Measurements from ENCODE around the gene RBMS1. TPM values are rescaled to one million over a fixed set of nuclear protein-coding genes. Genes with fewer than 3 reads are reported as not detected.

RBMS1 gene
- polyA plus RNA-seq, 1 donor (not counting 4 experiments of a cell fraction or from before 2014, with no cell fraction given): 89.1 TPM

- FAIRE-seq: peak; percentile 75
- no peak for DNase-seq (ENCODE audit: low read depth, low spot score)
- H2AFZ ChIP-seq (ENCODE audit: control insufficient read depth, low read length): peak overlapping the region; percentile 51
- no peaks in the 10 kb centered on the region for H3K9me3 ChIP-seq (ENCODE audit: control insufficient read depth, low read depth, low read length)
- H3K4me3 ChIP-seq (ENCODE audit: control insufficient read depth in 2 of 3, extremely low read depth in 1 of 3, insufficient read depth in 2 of 3, low read depth in 1 of 3, low read length in 3 of 3): peak overlapping the region in 1 of 3 experiments; percentile 22
- dilution Hi-C loops (cut with MboI; ENCODE audit: extremely low pct_ligation_motif_present, low sequenced_read_pairs): no loop called here
- H4K20me1 ChIP-seq (ENCODE audit: control insufficient read depth, extremely low read depth, insufficient read depth, low read length): no peaks in the 10 kb centered on the region
- peak overlapping the region; percentile 69 for H3K4me2 ChIP-seq (ENCODE audit: control insufficient read depth, extremely low read depth, insufficient read depth, low read depth, low read length)
- no peak for TF ChIP-seq EZH2 (IDR thresholded peaks at IDR 0.05; ENCODE audit: low read length)
- TF ChIP-seq CTCF (optimal IDR thresholded peaks at IDR 0.05 in 1 of 3, IDR thresholded peaks at IDR 0.05 in 1 of 3, conservative IDR thresholded peaks at IDR 0.05 in 1 of 3; ENCODE audit: extremely low read depth in 1 of 3, insufficient read depth in 2 of 3, low read length in 3 of 3): no peak
- no peaks in the 10 kb centered on the region for H3K79me2 ChIP-seq (ENCODE audit: control insufficient read depth, insufficient read depth, low read length)
- H3K27me3 ChIP-seq (ENCODE audit: control insufficient read depth, extremely low read depth, insufficient read depth, low read length): no peaks in the 10 kb centered on the region
- H3K9ac ChIP-seq (ENCODE audit: control insufficient read depth, extremely low read depth, insufficient read depth, low read length): peak overlapping the region; percentile 3
- peaks cover 41% of the 10 kb centered on the region for H3K4me1 ChIP-seq (ENCODE audit: control insufficient read depth, extremely low read depth, insufficient read depth, low read length)
- no peaks in the 10 kb centered on the region for H3K36me3 ChIP-seq (ENCODE audit: control insufficient read depth in 2 of 2, extremely low read depth in 1 of 2, insufficient read depth in 2 of 2, low read length in 2 of 2)
- H3K9me1 ChIP-seq (ENCODE audit: control insufficient read depth, extremely low read depth, insufficient read depth, low read length): no peaks in the 10 kb centered on the region
- H3K27ac ChIP-seq (ENCODE audit: control insufficient read depth, insufficient read depth, low read length): peak overlapping the region; percentile 67
Measured at GRCh38 chr2:160238392-160238791, 255.2 kb downstream of the RBMS1 start.

GRCh38 chr2:160232905-160233475 lies 260.6 kb downstream of the RBMS1 start:
- no peaks in the 10 kb centered on the region for H4K20me1 ChIP-seq (ENCODE audit: control insufficient read depth, extremely low read depth, insufficient read depth, low read length)
- H2AFZ ChIP-seq (ENCODE audit: control insufficient read depth, low read length): no peak overlapping the region
- H3K9me1 ChIP-seq (ENCODE audit: control insufficient read depth, extremely low read depth, insufficient read depth, low read length): no peaks in the 10 kb centered on the region
- H3K4me3 ChIP-seq (ENCODE audit: control insufficient read depth in 2 of 3, extremely low read depth in 1 of 3, insufficient read depth in 2 of 3, low read depth in 1 of 3, low read length in 3 of 3): no peak overlapping the region
- DNase-seq (ENCODE audit: low read depth, low spot score) (no peak), FAIRE-seq (no peak)
- H3K4me1 ChIP-seq (ENCODE audit: control insufficient read depth, extremely low read depth, insufficient read depth, low read length): peaks cover 31% of the 10 kb centered on the region
- no peak for TF ChIP-seq CTCF (optimal IDR thresholded peaks at IDR 0.05 in 1 of 3, IDR thresholded peaks at IDR 0.05 in 1 of 3, conservative IDR thresholded peaks at IDR 0.05 in 1 of 3; ENCODE audit: extremely low read depth in 1 of 3, insufficient read depth in 2 of 3, low read length in 3 of 3)
- no peak for TF ChIP-seq EZH2 (IDR thresholded peaks at IDR 0.05; ENCODE audit: low read length)
- no peak overlapping the region for H3K9ac ChIP-seq (ENCODE audit: control insufficient read depth, extremely low read depth, insufficient read depth, low read length)
- H3K9me3 ChIP-seq (ENCODE audit: control insufficient read depth, low read depth, low read length): no peaks in the 10 kb centered on the region
- dilution Hi-C loops (cut with MboI; ENCODE audit: extremely low pct_ligation_motif_present, low sequenced_read_pairs): no loop called here
- H3K27me3 ChIP-seq (ENCODE audit: control insufficient read depth, extremely low read depth, insufficient read depth, low read length): no peaks in the 10 kb centered on the region
- H3K36me3 ChIP-seq (ENCODE audit: control insufficient read depth in 2 of 2, extremely low read depth in 1 of 2, insufficient read depth in 2 of 2, low read length in 2 of 2): no peaks in the 10 kb centered on the region
- H3K79me2 ChIP-seq (ENCODE audit: control insufficient read depth, insufficient read depth, low read length): no peaks in the 10 kb centered on the region
- H3K27ac ChIP-seq (ENCODE audit: control insufficient read depth, insufficient read depth, low read length): no peak overlapping the region
- H3K4me2 ChIP-seq (ENCODE audit: control insufficient read depth, extremely low read depth, insufficient read depth, low read depth, low read length): no peak overlapping the region

Measured in keratinocyte (primary cell).